Measurements from ENCODE around the gene ODAD3.

- TF ChIP-seq POLR2A (IDR thresholded peaks at IDR 0.05) (no peak), CTCF (IDR thresholded peaks at IDR 0.05 in 4 of 5, conservative IDR thresholded peaks at IDR 0.05 in 1 of 5) (no peak)
These were observed 26.5 kb upstream of the ODAD3 start for GRCh38 chr19:11461453-11461852.

Data from gastrocnemius medialis (tissue), 4 donors.